IPS-NIHi7 (cell line): Measurements from ENCODE around the gene DMGDH.

Experiments used
- DNase-seq: peaks from one replicate; pipeline ENCODE4 v3.0.0; 2012; ENCODE audit warnings: mixed read lengths; ENCODE audit errors: extremely low spot score

Gene DMGDH

DNA sequence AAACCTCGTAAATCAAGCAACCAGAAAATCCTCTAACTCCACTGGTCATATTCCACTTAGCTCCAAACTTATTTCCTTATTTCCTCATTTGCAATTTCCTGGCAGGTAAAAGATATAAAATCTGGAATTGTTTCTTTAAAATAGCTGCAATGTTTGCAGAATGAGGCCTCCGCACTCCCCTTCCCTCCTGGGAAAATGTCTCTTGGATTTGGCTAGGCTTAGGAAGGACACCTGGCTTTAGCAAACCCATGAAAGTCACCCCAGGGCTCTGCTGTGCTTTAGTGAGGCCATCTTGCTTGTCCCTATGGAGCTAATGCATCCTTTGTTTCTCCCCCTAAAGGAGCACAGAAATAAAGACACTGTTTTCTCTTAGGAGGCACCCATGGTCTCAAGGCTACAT lies 94.9 kb downstream of the DMGDH start:
- no peak for DNase-seq

DNA sequence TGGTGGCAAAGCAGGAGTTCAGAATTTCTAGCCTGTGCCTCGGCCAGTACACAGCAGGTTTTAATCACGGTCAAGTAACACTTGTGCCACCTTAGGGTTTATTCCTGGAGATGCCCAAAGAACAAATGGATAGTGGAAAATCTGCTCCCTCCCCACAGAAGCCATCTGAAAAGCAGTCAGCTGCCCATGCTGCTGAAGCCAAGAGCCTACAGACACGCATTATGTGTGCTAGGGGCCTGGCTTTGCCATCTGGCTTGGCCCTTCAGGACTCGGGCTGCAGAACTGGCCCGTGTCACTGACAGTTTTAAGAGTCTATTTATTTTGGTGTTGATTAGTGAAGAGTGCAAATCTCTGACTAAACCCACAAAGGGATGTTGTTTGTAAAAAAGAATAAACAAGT lies 95.5 kb downstream of the DMGDH start:
- DNase-seq, result no peak

DNA sequence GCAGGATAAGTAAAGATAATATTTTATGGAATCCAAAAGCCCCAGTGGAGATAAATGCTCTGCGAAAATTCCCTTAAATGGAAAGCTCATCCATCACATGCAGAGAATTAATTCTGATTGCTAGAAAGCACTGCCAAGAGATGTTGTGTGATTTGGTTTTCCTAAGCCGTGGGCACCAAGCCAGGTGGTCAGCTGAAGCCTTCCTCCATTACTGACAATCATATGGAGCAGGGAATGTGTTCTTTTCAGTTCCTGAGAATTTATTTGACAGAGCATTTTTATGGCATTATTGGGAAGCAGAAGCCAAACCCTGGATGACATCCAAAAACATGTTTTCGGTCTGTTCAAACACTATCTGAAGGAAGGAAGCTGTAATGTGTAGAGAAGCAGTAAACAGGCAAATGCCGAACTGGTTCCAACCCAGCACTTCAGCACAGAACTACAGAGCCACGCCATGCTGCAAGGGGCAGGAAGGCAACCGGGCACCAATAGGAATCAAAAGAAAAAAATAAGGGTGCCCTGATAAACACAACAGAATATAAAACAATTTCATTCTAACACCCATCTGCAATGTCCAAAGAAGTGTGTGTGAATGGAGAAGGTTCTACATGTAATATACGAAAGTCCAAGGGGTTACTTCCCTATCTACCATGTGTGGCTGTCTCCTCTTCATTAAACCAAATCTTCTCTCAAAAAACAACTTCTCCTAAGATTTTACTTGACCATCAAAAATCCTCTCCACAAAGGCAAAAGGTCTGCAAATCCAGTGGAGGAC lies 96.6 kb downstream of the DMGDH start:
- DNase-seq, result no peak

DNA sequence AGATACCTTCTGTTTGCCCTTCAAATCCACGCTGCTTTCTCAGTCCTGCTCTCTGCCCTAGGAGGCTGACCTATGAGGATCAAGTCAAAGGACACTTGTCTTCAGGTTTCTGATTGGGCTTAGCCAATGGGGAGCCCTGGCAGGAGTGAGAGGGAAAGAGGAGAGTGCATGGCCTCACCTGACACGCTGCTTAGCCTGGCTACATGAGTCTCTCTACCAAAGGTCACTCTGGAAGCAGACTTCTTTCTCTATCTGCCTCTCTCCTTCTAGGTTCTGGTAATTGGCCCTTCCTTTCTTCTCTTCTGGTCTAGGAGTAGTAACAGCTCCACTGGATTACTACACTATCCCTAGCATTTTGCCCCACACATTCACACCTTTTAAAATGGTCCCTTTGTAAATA lies 97.5 kb downstream of the DMGDH start:
- no peak for DNase-seq

DNA sequence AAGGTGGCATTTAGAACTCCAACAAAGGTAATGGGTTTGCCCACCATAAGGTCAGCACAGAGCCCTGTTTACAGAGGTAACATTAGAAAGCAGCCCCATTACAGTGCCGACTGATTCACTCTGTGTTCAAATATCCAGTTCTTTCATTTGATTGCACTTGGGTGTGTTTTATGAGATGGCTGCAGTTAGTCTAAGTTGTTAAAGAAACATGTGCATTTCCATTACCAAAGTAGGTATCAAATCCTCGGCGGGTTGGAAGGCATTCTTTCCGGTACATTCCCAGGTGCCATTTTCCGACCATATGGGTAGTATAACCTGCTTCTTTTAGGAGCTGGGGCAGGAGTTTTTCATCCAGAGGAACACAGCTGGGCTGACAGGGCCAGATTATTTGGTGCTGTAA lies 100.7 kb downstream of the DMGDH start:
- no peak for DNase-seq

DNA sequence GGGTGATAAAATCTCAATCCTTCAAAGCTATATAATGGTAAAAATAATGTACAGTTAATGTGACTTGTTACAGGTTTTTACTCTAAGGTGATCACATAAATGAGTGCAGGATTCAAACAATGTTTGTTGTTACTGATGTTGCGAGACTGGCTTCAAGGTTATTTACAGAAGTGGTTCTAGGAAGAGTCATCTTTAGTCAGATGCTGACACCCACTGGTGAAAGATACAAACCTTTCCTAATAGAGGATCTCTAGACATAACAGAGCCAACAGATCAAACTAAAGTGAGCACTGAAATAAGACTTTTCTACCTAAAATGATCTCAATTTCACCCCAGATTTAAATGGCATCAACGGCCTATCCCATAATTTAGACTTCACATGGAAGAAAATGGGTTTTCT lies 104.6 kb downstream of the DMGDH start:
- DNase-seq, result no peak

DNA sequence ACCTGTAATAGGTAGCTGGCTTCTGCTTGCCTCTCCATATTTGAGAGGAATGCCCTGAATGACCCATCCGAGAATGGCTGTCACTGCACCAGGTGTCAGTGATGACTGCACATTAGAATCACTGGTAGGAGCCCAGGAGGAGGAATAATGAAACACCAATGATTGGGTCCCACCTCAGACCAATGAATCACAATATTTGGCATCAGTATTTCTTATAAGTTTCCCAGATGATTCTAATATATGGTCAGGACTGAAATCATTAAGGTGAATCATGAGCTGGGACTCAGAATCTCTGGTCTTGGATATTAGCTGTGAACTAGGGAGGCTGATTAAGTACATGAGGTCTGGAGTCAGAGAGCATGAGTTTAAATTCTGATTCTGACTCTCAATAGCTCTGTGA lies 107.7 kb downstream of the DMGDH start:
- no peak for DNase-seq

DNA sequence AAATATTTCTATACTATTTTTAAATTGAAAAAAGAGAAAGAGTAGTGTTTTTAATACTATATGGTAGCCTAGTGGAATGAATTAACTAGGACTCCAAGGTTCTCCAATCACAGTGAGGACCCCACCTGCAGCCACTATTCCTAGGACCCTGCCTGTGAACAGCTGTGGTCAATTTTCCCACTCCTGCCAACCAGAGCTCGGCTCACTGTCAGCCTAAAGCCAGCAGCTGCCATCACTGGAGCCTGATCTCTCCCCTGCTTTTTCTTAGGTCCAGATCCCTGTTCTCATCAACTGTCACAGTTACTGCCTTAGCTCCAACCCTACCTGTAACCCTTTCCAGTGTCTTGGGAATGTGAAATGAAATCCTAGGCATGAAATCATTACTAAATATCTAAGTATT lies 109.7 kb downstream of the DMGDH start:
- no peak for DNase-seq

DNA sequence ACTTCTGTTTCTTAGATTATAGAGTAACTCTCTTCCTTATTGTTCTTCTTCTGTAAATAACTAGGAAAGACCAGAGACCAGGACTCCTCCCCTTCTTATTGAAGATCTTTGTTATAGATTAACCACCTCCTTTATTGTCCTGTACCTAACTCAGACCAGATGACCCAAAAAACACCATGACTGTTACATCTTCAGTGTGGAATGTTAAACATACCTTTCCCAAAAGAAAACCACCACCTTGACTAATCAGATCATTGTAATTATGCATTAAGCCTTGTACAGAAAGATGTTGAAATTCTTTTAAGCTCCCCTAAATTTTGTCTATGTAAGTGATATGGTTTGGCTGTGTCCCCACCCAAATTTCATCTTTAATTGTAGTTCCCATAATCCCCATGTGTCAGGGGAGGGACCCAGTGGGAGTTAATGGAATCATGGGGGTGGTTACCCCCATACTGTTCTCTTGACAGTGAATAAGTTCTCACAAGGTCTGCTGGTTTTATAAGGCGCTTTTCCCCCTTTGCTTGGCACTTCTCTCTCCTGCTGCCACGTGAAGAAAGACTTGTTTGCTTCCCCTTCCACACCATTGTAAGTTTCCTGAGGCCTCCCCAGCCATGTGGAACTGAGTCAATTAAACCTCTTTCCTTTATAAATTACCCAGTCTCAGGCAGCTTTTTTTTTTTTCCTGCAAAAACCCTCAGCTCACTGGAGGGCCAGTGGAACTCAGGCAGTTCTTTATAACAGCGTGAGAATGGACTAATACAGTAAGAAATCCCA lies 110.6 kb downstream of the DMGDH start:
- DNase-seq, result no peak

DNA sequence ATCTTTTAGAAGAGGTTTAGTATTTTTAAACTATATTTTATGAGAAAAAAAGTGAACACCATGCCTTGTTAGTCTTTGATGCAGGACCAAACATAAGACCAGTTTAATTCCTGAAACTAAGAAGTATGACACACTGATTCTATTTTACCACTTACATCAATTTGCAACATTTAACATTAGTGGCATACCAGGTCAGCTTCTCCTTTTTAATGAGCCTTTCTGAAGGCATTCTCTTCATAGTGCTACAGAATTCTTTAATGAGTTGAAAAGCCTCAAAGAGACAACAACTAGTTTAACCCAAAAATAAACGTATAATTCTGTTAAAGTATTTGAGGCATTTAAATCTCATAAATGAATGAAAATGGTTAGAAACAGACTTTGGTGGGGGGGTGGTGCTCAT lies 112.6 kb downstream of the DMGDH start:
- no peak for DNase-seq

DNA sequence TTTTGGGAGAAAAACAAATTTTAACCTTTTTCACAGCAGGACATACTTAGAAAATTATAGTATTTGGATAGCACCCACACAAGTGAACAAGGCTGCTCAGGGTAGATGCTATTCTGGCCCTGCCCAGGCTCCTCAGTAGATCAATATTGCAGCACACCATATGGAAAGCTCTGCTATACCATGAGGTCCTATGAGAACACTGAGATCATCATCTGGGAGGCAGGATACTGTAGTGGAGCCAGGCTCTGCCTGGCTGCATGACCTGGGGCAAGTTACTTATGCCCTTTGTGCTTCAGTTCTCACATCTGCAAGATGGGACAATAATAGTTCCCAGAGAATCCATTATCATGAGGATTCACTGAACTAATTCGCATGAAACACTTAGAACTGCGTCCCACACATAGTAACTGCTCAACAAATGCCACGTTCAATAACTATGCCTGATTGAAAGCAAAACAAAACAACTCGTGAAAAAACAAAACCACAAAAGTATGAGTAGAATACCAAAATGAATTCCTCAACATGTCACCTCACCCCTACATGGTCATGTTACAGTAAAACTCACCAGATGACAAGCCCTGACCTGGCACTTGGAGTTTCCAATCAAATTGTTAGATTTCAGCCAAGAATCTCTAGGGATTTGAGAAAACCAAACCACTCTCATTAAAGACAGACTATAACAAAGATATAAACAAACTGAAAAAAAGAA lies 116.2 kb downstream of the DMGDH start:
- no peak for DNase-seq
